Activated naive CD8-positive, alpha-beta T cell treated with anti-CD3 and anti-CD28 coated beads, Interleukin-2, amount 50 U/mL, for 24 hours (primary cell): ENCODE measurements around the gene PCBP3.
A peak's percentile ranks its signal among the peaks of the same experiment; 100 is the strongest.

Source experiments
- ATAC-seq: fragments of 150-1000 bp; cut with Tn5 transposase; one replicate; pipeline ENCODE4 v1.10.0; 2021
- DNase-seq: peaks from one replicate; pipeline ENCODE4 v3.0.0; 2021
- H3K27ac Mint-ChIP-seq: one replicate; pipeline ENCODE4 v1.8.0; 2021; ENCODE audit warnings: mild to moderate bottlenecking, mixed read lengths
- H3K27me3 Mint-ChIP-seq: one replicate; pipeline ENCODE4 v1.8.0; 2021; ENCODE audit warnings: mixed read lengths
- H3K36me3 Mint-ChIP-seq: one replicate; pipeline ENCODE4 v1.8.0; 2021; ENCODE audit warnings: low read depth, mixed read lengths
- H3K4me1 Mint-ChIP-seq: one replicate; pipeline ENCODE4 v1.8.0; 2021; ENCODE audit warnings: mixed read lengths
- H3K4me3 Mint-ChIP-seq: one replicate; pipeline ENCODE4 v1.8.0; 2021; ENCODE audit warnings: mild to moderate bottlenecking, moderate library complexity, mixed read lengths
- H3K9me3 Mint-ChIP-seq: one replicate; pipeline ENCODE4 v1.8.0; 2021; ENCODE audit warnings: mixed read lengths

Gene PCBP3

DNA sequence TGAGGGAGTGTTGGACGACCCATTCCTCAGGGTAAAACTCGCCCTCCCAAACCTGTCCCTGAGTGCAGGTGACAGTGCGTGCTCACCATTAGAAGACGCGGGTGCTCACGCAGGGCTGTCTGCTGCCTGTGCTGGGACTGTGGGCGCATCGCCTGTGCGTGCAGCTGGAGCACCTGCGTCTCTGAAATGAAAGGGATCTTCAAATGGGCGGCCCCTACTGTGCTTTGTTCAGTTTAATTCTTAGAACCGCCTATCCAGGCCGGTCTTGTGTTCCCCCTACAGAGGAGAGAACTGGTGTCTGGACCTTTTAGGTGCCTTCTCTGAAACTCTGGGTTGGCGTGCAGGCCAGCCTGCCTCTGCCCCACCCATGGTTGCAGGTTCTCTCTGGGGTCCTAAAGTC lies 125.8 kb downstream of the PCBP3 start:
- DNase-seq: no peak
- no peak for ATAC-seq
- Mint-ChIP-seq H3K27ac (peak overlapping the region; percentile 85), H3K27me3 (no peaks in the 10 kb centered on the region), H3K36me3 (peaks cover 2% of the 10 kb centered on the region), H3K4me1 (peaks cover 48% of the 10 kb centered on the region), H3K9me3 (peaks cover 13% of the 10 kb centered on the region), H3K4me3 (peak overlapping the region; percentile 32)

DNA sequence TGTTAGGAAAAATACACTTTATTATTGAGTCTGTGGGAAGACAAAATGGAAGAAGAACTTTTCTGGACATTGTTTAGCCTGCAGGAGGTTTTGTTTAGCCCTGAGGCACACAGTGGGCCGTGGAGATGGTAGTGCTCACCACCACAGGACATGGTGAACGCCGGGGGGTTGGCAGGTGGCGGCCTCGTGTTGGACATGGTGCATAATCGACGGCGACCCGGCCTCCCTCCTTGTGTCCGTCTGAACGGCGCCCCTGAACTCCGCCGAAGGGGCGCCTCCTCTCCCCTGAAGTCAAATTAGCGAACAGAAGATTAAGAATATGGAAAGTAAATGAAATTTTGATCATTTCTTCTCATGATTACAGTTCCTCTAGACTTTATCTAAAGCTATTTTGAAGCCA lies 126.4 kb downstream of the PCBP3 start:
- DNase-seq: no peak
- peaks cover 48% of the 10 kb centered on the region for H3K4me1 Mint-ChIP-seq
- H3K27ac Mint-ChIP-seq: peak overlapping the region; percentile 85
- no peak for ATAC-seq
- peaks cover 2% of the 10 kb centered on the region for H3K36me3 Mint-ChIP-seq
- H3K9me3 Mint-ChIP-seq: peaks cover 13% of the 10 kb centered on the region
- peak overlapping the region; percentile 32 for H3K4me3 Mint-ChIP-seq
- no peaks in the 10 kb centered on the region for H3K27me3 Mint-ChIP-seq

DNA sequence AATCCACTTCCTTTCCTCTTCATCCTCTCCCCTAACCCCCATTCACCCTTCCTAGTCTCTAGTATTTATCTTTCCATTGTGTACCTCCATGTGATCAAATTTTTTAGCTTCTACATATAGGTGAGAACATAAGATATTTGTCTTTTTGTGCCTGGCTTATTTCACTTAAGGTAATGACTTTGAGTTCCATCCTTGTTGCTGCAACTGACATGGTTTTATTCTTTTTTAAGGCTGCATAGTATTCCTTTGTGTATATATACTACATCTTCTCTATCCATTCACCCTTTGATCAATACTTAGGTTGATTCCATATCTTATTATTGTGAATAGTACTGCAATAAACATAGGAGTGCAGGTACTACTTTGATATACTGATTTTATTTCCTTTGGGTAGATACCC lies 128.7 kb downstream of the PCBP3 start:
- Mint-ChIP-seq H3K4me3 (no peak overlapping the region), H3K27me3 (no peaks in the 10 kb centered on the region), H3K36me3 (peaks cover 7% of the 10 kb centered on the region), H3K9me3 (peaks cover 24% of the 10 kb centered on the region), H3K4me1 (peaks cover 38% of the 10 kb centered on the region), H3K27ac (no peak overlapping the region)
- DNase-seq (no peak), ATAC-seq (no peak)

DNA sequence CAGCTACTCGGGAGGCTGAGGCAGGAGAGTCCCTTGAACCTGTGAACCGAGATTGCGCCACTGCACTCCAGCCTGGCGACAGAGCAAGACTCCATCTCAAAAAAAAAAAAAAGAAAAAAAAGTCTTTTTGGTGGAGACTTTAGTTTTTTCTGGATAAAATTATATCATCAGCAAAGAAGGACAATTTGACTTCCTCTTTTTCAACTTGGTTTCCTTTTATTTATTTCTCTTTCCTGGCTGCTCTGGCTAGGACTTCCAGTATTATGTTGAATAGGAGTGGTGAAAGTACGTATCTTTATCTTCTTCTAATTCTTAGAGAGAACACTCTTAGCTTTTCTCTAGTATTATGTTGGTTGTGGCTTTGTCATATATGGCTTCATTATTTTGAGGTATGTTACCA lies 130.8 kb downstream of the PCBP3 start:
- H3K4me3 Mint-ChIP-seq: no peak overlapping the region
- peaks cover 8% of the 10 kb centered on the region for H3K36me3 Mint-ChIP-seq
- ATAC-seq (no peak), DNase-seq (no peak)
- no peak overlapping the region for H3K27ac Mint-ChIP-seq
- no peaks in the 10 kb centered on the region for H3K27me3 Mint-ChIP-seq
- peaks cover 33% of the 10 kb centered on the region for H3K9me3 Mint-ChIP-seq
- H3K4me1 Mint-ChIP-seq: peaks cover 17% of the 10 kb centered on the region

DNA sequence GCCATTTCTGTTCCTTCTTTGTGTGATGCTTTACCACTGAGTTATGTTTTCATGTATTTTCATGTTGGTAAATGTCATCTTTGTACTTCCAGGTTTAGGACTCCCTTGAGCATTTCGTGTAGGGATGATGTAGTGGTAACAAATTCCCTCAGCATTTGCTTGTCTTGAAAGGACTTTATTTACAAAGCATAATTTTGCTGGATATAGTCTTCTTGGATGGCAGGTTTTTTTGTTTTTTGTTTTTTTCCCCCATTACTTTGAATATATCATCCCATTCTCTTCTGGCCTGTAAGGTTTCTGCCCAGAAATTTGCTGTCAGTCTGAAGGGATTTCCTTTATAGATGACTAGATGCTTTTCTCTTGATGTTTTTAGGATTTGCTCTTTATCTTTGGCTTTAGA lies 133.4 kb downstream of the PCBP3 start:
- Mint-ChIP-seq H3K36me3 (peaks cover 8% of the 10 kb centered on the region), H3K4me1 (no peaks in the 10 kb centered on the region), H3K27ac (no peak overlapping the region), H3K27me3 (peaks cover 4% of the 10 kb centered on the region), H3K4me3 (no peak overlapping the region), H3K9me3 (peaks cover 32% of the 10 kb centered on the region)
- no peak for ATAC-seq
- no peak for DNase-seq

DNA sequence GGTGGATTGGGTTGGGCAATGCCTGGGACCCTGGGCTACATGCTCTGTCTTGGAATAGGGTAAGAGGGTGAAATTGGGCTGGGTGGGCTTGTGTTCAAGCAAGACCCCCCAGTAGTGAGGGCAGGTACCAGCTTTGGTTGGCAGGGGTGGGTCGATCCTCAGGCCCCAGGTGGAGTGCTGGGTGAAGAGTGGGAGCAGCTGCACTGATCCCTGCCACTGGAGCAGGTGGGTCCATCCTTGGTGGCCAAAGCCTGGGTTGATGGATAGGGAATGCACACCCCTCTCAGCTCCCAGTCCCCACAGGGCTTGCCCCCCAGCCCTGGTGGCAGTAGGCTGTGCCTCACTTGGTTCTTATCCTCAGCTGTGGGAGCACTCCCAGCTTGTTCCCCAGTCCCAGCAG lies 135.2 kb downstream of the PCBP3 start:
- Mint-ChIP-seq H3K27ac (no peak overlapping the region), H3K4me1 (no peaks in the 10 kb centered on the region), H3K9me3 (peaks cover 20% of the 10 kb centered on the region), H3K27me3 (peaks cover 4% of the 10 kb centered on the region), H3K36me3 (peaks cover 8% of the 10 kb centered on the region), H3K4me3 (no peak overlapping the region)
- no peak for DNase-seq
- no peak for ATAC-seq

DNA sequence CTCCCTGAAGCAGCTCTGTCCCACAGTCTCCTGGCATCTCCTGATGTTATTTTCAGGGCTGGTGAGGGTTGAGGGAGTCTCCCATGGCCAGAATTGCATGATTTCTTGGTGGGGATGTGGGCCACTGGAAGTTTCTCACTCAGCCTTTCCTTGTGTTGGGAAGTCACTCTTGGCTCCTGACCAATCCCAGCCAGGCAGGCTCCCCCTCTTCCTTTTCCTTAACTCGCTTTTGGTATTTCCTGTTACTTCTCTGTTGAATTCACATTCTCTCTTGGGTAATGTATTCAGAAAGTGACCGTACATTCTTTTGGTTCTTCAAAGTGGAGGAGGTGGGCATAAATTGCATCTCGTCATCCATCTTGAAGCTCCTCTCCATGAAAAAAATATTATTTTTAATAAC lies 135.7 kb downstream of the PCBP3 start:
- peaks cover 4% of the 10 kb centered on the region for H3K27me3 Mint-ChIP-seq
- H3K4me1 Mint-ChIP-seq: no peaks in the 10 kb centered on the region
- ATAC-seq: no peak
- H3K27ac Mint-ChIP-seq: no peak overlapping the region
- H3K36me3 Mint-ChIP-seq: peaks cover 6% of the 10 kb centered on the region
- DNase-seq: no peak
- H3K4me3 Mint-ChIP-seq: no peak overlapping the region
- peaks cover 20% of the 10 kb centered on the region for H3K9me3 Mint-ChIP-seq

DNA sequence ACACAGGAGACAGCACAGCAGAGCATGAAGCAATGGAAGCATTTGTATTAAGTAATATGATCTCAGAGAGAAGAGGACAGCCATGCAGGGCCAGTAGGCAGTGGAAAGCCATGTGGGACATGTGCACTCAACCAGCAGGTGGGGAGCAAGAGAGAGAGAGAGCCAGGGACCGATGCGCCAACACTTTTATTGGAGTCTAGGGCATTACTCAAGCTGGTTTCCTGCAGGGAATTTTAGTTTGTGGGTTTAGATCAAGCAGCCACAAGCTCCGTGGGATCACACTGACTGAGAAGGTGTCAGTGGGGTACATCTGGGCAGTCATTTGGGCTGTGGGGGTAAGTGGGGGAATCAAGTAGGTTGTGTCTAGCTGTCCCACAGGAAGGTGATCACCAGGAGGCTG lies 137.1 kb downstream of the PCBP3 start:
- ATAC-seq (no peak), DNase-seq (no peak)
- H3K9me3 Mint-ChIP-seq: peaks cover 20% of the 10 kb centered on the region
- H3K4me1 Mint-ChIP-seq: no peaks in the 10 kb centered on the region
- H3K27me3 Mint-ChIP-seq: peaks cover 4% of the 10 kb centered on the region
- H3K4me3 Mint-ChIP-seq: no peak overlapping the region
- peaks cover 6% of the 10 kb centered on the region for H3K36me3 Mint-ChIP-seq
- no peak overlapping the region for H3K27ac Mint-ChIP-seq

DNA sequence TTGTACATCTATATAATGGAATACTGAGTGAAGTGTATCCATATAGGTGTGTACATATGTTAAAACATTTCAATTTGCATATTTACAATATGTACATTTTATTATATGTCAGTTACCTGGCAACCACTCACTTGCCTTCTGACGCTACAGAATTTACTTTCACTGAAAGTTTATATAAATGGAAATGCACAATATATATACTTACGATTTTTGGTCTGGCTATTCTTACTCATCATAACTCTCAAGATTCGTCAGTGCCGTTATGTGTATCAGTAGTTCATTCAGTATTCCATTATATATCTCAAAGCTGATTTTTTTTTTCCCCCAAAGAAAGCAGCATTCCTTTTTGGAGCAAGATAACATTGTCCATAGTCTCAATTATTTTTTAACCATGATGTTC lies 138.2 kb downstream of the PCBP3 start:
- H3K9me3 Mint-ChIP-seq: peaks cover 14% of the 10 kb centered on the region
- H3K4me3 Mint-ChIP-seq: no peak overlapping the region
- H3K36me3 Mint-ChIP-seq: peaks cover 5% of the 10 kb centered on the region
- H3K27me3 Mint-ChIP-seq: peaks cover 4% of the 10 kb centered on the region
- H3K27ac Mint-ChIP-seq: no peak overlapping the region
- H3K4me1 Mint-ChIP-seq: no peaks in the 10 kb centered on the region
- ATAC-seq (no peak), DNase-seq (no peak)

DNA sequence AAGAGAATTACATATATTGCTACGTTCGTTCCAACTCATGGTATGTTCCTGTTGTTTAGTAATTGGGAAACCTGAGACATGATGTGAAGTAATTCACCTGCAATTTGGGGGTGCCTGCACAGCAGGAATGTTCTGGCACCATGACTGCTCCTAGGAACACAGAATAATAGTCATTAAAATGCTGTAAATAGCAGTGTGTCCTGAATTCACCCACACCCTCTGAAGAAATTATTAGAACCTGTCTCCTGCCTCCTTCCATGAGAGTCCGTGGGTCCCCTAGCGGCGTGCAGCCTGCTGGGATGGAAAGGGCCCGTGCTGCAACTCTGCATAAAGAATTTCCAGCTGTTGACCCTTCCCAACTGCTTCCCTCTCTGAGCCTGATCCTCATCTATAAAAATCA lies 143.1 kb downstream of the PCBP3 start:
- Mint-ChIP-seq H3K9me3 (no peaks in the 10 kb centered on the region), H3K27ac (no peak overlapping the region), H3K36me3 (no peaks in the 10 kb centered on the region), H3K4me3 (no peak overlapping the region), H3K27me3 (no peaks in the 10 kb centered on the region), H3K4me1 (peaks cover 3% of the 10 kb centered on the region)
- no peak for ATAC-seq
- no peak for DNase-seq

DNA sequence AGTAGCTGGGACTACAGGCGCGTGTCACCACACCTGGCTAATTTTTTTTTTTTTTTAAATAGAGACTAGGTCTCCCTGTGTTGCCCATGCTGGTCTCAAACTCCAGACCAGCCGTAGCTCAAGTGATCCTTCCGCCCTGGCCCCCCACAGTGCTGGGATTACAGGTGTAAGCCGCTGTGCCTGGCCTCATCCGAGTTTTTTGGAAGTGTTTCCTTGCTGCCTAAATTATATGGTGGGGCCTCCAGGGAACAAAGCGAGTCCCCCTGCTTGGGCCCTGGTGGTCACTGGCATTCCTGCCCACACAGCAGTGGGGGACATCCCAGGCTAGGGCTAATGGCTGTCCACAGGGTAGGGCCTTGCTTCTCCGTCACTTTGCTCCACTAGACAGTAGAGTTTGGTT lies 143.8 kb downstream of the PCBP3 start:
- H3K27me3 Mint-ChIP-seq: no peaks in the 10 kb centered on the region
- ATAC-seq (no peak), DNase-seq (no peak)
- no peak overlapping the region for H3K27ac Mint-ChIP-seq
- H3K9me3 Mint-ChIP-seq: no peaks in the 10 kb centered on the region
- no peak overlapping the region for H3K4me3 Mint-ChIP-seq
- no peaks in the 10 kb centered on the region for H3K36me3 Mint-ChIP-seq
- H3K4me1 Mint-ChIP-seq: peaks cover 3% of the 10 kb centered on the region

DNA sequence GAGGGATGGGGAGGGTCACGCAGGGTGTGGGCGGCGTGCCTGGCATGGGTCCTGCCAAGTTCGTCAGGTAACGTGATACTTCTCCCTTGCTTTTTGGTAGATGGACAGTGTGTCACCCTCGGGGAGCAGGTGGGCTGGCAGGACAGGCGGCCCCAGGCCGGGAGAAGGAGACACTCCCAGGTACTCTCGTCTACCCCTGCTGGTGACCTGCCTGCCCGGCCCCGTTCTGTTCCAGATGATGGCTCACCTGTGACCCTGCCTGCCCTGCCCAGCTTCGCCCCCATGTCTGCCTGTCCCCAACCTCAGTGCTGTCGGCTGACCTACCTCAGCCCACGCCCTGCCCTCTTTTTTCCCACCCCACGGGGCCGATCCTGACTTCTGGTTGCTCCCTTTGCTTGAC lies 144.7 kb downstream of the PCBP3 start:
- Mint-ChIP-seq H3K4me1 (peaks cover 3% of the 10 kb centered on the region), H3K27me3 (no peaks in the 10 kb centered on the region), H3K4me3 (no peak overlapping the region), H3K36me3 (no peaks in the 10 kb centered on the region), H3K9me3 (no peaks in the 10 kb centered on the region), H3K27ac (no peak overlapping the region)
- ATAC-seq: no peak
- DNase-seq: no peak

DNA sequence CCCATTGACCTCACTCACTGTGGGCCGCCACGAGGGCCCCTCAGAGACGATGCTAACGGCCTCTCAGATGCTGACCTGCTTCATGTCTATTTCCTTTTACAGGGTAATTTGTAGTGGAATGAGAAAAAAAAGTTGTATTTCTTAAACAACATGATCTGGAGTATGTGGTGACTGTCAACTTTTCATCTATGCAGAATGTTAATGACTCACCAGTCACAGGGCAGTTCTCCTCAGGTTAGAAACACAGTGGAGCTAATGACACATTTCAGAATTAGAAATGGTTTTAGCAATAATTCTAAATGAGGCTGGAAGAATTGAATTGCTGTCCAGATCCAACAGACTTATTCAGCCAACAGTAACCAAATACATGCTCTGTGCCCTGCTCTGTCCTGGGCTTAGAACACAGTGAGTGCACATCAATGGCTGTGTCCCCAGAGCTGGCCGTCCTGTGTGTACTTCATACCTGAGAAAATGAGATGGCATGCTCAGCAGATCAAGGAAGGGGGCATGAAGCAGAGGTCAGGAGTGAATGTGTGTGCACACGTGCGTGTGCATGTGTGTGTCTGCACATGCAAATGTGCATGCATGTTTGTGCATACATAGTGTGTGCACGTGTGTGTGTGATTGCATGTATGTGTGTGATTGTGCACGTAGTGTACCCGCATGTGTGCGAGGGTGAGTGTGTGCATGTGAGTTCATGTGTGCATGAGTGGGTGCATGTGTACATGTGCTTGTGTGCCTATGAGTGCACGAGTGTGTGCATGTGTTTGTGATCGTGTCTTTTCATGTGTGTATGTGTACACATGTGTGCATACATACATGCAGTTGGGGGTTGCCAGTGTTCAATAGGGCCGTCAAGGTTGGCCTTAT lies 145.3 kb downstream of the PCBP3 start:
- Mint-ChIP-seq H3K4me1 (peaks cover 3% of the 10 kb centered on the region), H3K9me3 (no peaks in the 10 kb centered on the region), H3K4me3 (no peak overlapping the region), H3K36me3 (no peaks in the 10 kb centered on the region), H3K27me3 (no peaks in the 10 kb centered on the region), H3K27ac (no peak overlapping the region)
- ATAC-seq (no peak), DNase-seq (no peak)

DNA sequence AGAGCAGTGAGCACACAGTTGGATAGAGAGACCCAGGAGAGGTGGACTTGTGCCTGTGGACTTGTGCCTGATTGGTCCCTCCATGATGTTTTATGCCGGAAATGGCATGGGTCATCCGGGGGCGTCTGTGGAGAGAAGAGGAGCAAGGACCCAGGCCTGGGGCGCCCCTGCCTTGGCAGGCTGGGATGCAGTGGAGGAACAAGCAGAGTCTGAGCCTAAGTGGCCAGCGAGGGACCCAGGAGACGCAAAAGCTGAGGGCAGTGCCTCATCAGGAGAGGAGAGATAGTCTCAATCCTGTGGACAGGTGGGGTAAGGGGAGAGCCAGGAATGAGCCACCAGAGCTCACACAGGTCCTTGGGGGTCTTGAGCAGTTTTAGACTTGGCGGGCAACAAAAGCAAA lies 146.9 kb downstream of the PCBP3 start:
- Mint-ChIP-seq H3K27ac (peak overlapping the region; percentile 34), H3K4me3 (no peak overlapping the region), H3K36me3 (no peaks in the 10 kb centered on the region), H3K9me3 (no peaks in the 10 kb centered on the region), H3K4me1 (peaks cover 3% of the 10 kb centered on the region), H3K27me3 (no peaks in the 10 kb centered on the region)
- ATAC-seq (no peak), DNase-seq (no peak)

DNA sequence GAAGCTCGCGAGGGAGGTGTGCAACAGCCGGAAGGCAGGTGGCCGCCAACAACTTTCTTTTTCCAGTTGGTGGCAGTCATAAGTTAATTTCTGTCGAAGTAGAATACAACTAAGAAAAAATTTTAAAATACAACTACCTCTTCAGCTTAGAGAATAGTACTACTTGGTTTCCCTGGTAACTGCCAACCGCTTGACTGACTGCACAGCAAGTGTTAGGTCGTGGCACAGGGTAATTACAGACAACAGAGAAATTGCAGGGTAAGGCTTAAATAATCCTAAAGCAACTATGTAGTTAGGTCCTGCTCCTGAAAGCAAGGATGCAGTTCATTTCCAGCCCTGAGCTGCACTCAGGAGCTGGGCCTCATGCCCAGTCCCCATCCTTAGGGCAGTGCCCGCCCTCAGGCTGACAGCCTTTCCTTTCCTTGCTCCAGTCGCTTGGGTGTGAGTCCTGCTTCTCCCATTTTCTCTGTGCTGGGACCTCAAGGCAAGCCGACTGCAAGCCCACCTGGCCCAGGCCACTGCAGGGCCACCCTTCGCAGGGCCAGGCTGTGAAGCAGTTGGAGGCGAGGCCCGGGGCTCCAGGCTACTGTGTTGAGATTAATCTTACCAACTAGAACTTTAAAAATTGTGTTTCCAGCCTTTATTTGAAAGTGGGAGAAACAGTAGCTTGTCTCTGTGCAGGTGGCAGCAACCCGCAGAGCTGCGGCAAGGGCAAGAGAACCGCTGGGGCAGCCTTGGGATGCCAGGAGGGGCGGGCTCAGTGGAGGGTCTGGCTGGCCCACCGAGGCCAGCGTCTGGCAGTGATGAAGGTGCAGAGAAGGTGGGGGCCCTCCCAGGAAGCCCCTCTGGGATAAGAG lies 148.3 kb downstream of the PCBP3 start:
- H3K27me3 Mint-ChIP-seq: no peaks in the 10 kb centered on the region

More for the DNA sequence above, 148.3 kb downstream of the PCBP3 start:
- no peak for ATAC-seq
- DNase-seq: no peak
- no peak overlapping the region for H3K27ac Mint-ChIP-seq
- H3K4me1 Mint-ChIP-seq: peaks cover 3% of the 10 kb centered on the region
- no peak overlapping the region for H3K4me3 Mint-ChIP-seq
- no peaks in the 10 kb centered on the region for H3K36me3 Mint-ChIP-seq
- no peaks in the 10 kb centered on the region for H3K9me3 Mint-ChIP-seq
